ENCODE measurements around the gene DUSP16. TPM values are rescaled to one million over a fixed set of nuclear protein-coding genes. Genes with fewer than 3 reads are reported as not detected.
"Not testable (repeated sequence)": the region's sequence is repeated elsewhere in the genome, so short reads cannot be mapped to it uniquely, and the experiment has no call there.

Gene DUSP16
- total RNA-seq, 1 donor from 2014 or later, result 2.0 TPM

GRCh38 chr12:12582895-12583303 lies 20.2 kb upstream of the DUSP16 start:
- TF ChIP-seq CTCF (IDR thresholded peaks at IDR 0.05), result no peak
- ChIA-PET POLR2A (no interaction called here), CTCF (no interaction called here)
- ATAC-seq (ENCODE audit: low read depth) (peak; percentile 92), DNase-seq (no peak)
- no peaks in the 10 kb centered on the region for H3K27me3 Mint-ChIP-seq
- H3K4me1 Mint-ChIP-seq, result peaks cover 12% of the 10 kb centered on the region
- peaks cover 3% of the 10 kb centered on the region for H3K9me3 Mint-ChIP-seq
- no peaks in the 10 kb centered on the region for H3K36me3 Mint-ChIP-seq (ENCODE audit: low read depth)
- no peak overlapping the region for H3K4me3 Mint-ChIP-seq
- no peak overlapping the region for H3K27ac Mint-ChIP-seq
- intact Hi-C loops (cut with micrococcal nuclease), result loop anchor here (2.0 kb wide), 1 partner anchor 28 kb away; the partner anchor contains the start of gene CREBL2

GRCh38 chr12:12582193-12582881 lies 19.7 kb upstream of the DUSP16 start:
- no peak for DNase-seq
- ATAC-seq (ENCODE audit: low read depth), result no peak
- peaks cover 3% of the 10 kb centered on the region for H3K9me3 Mint-ChIP-seq
- no peaks in the 10 kb centered on the region for H3K27me3 Mint-ChIP-seq
- no peak overlapping the region for H3K27ac Mint-ChIP-seq
- ChIA-PET POLR2A (interaction anchor here (0.8 kb wide), 1 partner anchor 225 kb away, joined by 3 read pairs; no protein-coding TSS in a partner anchor), CTCF (no interaction called here)
- no peak for TF ChIP-seq CTCF (IDR thresholded peaks at IDR 0.05)
- intact Hi-C loops (cut with micrococcal nuclease), result loop anchor here (2.0 kb wide), 1 partner anchor 28 kb away; the partner anchor contains the start of gene CREBL2
- no peak overlapping the region for H3K4me3 Mint-ChIP-seq
- peaks cover 12% of the 10 kb centered on the region for H3K4me1 Mint-ChIP-seq
- no peaks in the 10 kb centered on the region for H3K36me3 Mint-ChIP-seq (ENCODE audit: low read depth)

- intact Hi-C loops (cut with micrococcal nuclease); ATAC-seq (ENCODE audit: low read depth); H3K4me3 Mint-ChIP-seq; H3K9me3 Mint-ChIP-seq; H3K27ac Mint-ChIP-seq; POLR2A ChIA-PET; H3K36me3 Mint-ChIP-seq (ENCODE audit: low read depth); CTCF ChIA-PET; DNase-seq; H3K27me3 Mint-ChIP-seq: not testable (repeated sequence)
- peaks cover 12% of the 10 kb centered on the region for H3K4me1 Mint-ChIP-seq
Observed at GRCh38 chr12:12580716-12581115, 18.1 kb upstream of the DUSP16 start.

- Mint-ChIP-seq H3K27me3 (no peaks in the 10 kb centered on the region), H3K4me3 (no peak overlapping the region), H3K4me1 (peaks cover 6% of the 10 kb centered on the region), H3K27ac (no peak overlapping the region), H3K36me3 (ENCODE audit: low read depth) (no peaks in the 10 kb centered on the region), H3K9me3 (no peaks in the 10 kb centered on the region)
- POLR2A ChIA-PET, result no interaction called here
- TF ChIP-seq CTCF (IDR thresholded peaks at IDR 0.05), result no peak
- DNase-seq, result no peak
- no peak for ATAC-seq (ENCODE audit: low read depth)
- CTCF ChIA-PET, result no interaction called here
- intact Hi-C loops (cut with micrococcal nuclease), result no loop called here
Observed at GRCh38 chr12:12577786-12578185, 15.1 kb upstream of the DUSP16 start.

GRCh38 chr12:12572659-12573058 lies 10.0 kb upstream of the DUSP16 start:
- ChIA-PET POLR2A (no interaction called here), CTCF (interaction anchor here (1.7 kb wide), 1 partner anchor 8 kb away, joined by 4 read pairs; no protein-coding TSS in a partner anchor)
- TF ChIP-seq CTCF (IDR thresholded peaks at IDR 0.05), result no peak
- DNase-seq, result no peak
- H3K27me3 Mint-ChIP-seq, result no peaks in the 10 kb centered on the region
- H3K36me3 Mint-ChIP-seq (ENCODE audit: low read depth), result no peaks in the 10 kb centered on the region
- no peak for ATAC-seq (ENCODE audit: low read depth)
- no peaks in the 10 kb centered on the region for H3K9me3 Mint-ChIP-seq
- H3K4me1 Mint-ChIP-seq, result no peaks in the 10 kb centered on the region
- no peak overlapping the region for H3K4me3 Mint-ChIP-seq
- intact Hi-C loops (cut with micrococcal nuclease), result no loop called here
- no peak overlapping the region for H3K27ac Mint-ChIP-seq

GRCh38 chr12:12565971-12566370 lies 3.3 kb upstream of the DUSP16 start:
- intact Hi-C loops (cut with micrococcal nuclease), result not testable (repeated sequence)
- H3K4me1 Mint-ChIP-seq, result peaks cover 11% of the 10 kb centered on the region

More at GRCh38 chr12:12565971-12566370, 3.3 kb upstream of the DUSP16 start:
- POLR2A ChIA-PET; ATAC-seq (ENCODE audit: low read depth); H3K4me3 Mint-ChIP-seq; H3K27ac Mint-ChIP-seq; DNase-seq; H3K36me3 Mint-ChIP-seq (ENCODE audit: low read depth); CTCF ChIA-PET; H3K27me3 Mint-ChIP-seq; H3K9me3 Mint-ChIP-seq: not testable (repeated sequence)
